Activated CD4-positive, CD25-positive, alpha-beta regulatory T cell treated with anti-CD3 and anti-CD28 coated beads, Interleukin-2, amount 50 U/mL, for 24 hours (primary cell): ENCODE data around the gene CMBL.
"Not testable (repeated sequence)": the region's sequence is repeated elsewhere in the genome, so short reads cannot be mapped to it uniquely, and the experiment has no call there.

Experiments
- ATAC-seq, 2 donors: fragments of 150-1000 bp; cut with Tn5 transposase; one replicate each; pipeline ENCODE4 v1.10.0; 2021; ENCODE audit warnings: mild to moderate bottlenecking in 1 of 2, moderate library complexity in 1 of 2

Gene CMBL

GRCh38 chr5:10253390-10253789 lies 54.3 kb downstream of the CMBL start:
- no peak for ATAC-seq

DNA sequence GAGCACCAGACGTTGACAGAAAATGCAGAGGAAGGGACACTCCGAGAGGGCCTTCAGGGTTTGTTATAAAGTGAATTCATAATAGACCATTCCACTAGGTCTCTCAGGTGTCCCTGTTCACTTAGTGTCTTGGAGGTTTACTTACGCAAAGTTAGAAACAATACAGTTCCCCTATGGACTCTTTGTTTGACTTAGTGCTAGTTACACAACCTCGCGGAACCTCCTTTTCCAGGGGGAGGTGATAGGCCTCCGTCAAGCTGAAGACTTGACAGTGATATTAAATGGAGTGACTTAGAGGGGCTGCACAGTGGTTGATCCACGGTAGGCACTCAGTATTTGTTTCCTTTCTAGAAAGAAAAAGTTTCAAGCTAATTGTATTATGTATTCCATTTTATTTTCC lies 56.3 kb downstream of the CMBL start:
- ATAC-seq, result no peak

- ATAC-seq, result peak; percentile 11 to 19
These were observed 56.9 kb downstream of the CMBL start for GRCh38 chr5:10250806-10251276.

GRCh38 chr5:10249948-10250805 lies 57.5 kb downstream of the CMBL start, which contains the start of gene CCT5:
TSS of gene CCT5 (plus strand) at chr5:10250280. CDS start at chr5:10250341, 61 bp downstream.
- peak; percentile 79 to 82 for ATAC-seq

- ATAC-seq, result no peak
These were observed 59.1 kb downstream of the CMBL start for GRCh38 chr5:10248378-10249260.

DNA sequence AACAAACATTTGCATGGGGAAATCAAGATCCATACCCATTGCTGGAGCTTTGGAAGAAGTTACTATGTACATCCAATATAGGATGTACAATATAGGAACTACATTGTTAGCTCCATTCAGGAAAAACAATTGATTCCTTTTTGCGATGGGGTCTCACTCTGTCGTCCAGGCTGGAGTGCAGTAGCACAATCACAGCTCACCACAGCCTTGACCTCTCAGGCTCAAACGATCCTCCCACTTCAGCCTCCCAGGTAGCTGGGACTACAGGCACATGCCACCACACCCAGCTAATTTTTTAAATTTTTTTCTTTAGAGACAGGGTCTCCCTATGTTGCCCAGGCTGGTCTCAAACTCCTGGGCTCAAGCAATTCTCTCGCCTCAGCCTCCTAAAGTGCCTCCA lies 60.5 kb downstream of the CMBL start:
- not testable (repeated sequence) for ATAC-seq

- no peak for ATAC-seq
These were observed 60.9 kb downstream of the CMBL start for GRCh38 chr5:10246761-10247160.

GRCh38 chr5:10244342-10244944 lies 63.3 kb downstream of the CMBL start:
- ATAC-seq, result no peak

GRCh38 chr5:10243660-10244240 lies 64.0 kb downstream of the CMBL start:
- ATAC-seq, result peak in 1 of 2 donors; percentile 33

- no peak for ATAC-seq
These were observed 72.4 kb downstream of the CMBL start for GRCh38 chr5:10235350-10235749.

GRCh38 chr5:10233505-10233904 lies 74.2 kb downstream of the CMBL start:
- no peak for ATAC-seq

- no peak for ATAC-seq
These were observed 74.7 kb downstream of the CMBL start for GRCh38 chr5:10233011-10233410.

DNA sequence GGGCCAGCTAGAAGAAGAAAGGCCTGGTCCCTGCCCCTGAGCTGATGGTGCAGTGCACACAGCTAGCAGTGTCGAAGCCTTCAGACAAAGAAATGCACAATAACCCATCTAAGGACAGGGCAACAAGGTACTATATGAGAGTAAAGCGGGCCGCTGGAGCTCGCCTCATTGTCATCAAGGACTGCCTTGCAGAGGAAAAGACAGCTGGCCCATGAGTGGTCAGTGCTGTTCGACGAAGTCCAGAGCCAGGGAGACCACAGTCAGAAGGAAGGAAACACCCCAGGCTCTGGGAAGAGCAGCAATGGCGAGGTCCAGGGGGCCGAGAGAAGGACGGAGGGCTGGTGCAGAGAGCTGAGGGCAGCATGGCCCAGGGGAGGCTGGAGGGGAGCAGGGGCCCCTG lies 75.3 kb downstream of the CMBL start:
- no peak for ATAC-seq

DNA sequence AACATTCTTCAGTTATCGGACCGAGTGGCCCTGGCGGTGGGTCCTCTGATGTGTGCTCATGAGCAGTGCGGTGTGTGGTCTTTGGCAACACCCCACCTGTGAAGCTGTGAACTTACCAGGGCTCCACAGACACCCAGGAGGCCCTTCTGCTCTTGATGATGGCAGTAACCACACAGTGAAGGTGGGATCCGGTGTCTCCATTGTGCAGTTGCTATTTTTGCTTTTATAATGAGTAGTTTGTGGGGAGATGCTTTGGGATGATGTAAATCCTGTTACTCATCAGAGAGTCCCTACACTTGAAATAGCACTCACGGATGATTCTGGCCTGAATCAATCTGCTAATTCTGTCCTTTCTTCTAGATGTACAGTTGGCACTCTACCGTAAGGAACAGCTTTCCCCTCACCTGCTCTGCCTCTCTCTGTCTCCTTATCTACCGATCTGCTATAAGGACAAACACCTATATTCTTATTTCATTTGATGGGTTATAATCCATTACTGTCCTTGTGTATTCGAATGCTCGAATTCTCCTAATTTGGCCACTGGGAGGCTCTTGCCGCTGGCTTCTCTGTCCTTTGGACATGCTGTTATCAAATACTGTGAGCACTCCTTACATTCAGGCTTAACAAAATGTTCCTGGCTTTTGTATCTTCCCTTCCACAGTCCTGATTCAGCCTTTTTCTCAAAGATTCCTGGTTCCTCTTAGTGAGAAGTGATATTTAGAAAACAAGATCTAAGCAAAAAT lies 78.2 kb downstream of the CMBL start:
- no peak for ATAC-seq

DNA sequence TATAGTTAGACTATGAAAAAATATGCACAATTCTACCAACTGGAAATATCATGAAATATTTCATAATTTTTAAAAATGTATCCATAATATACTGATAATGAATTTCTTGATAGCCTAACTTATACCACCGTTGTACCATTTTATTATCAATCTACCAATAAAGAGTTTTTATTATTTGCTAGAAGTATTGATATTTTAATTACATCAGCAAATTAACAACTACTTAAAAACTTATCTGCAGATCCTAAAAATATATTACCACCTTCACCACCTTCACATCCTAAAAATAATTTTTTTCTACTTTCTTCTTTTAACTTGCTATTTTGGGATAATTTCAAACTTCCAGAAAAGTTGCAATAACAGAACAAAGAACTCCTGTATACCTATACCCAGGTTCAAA lies 79.4 kb downstream of the CMBL start:
- ATAC-seq, result no peak
